Inflammatory macrophage treated with lipopolysaccharide for 1 hour (primary cell): ENCODE results near the gene PLA2G3.

ENCODE experiments used
- DNase-seq, 2 donors: peaks; one replicate each; pipeline ENCODE4 v3.0.0-alpha.2; 2020 to 2022

PLA2G3 gene, protein sequence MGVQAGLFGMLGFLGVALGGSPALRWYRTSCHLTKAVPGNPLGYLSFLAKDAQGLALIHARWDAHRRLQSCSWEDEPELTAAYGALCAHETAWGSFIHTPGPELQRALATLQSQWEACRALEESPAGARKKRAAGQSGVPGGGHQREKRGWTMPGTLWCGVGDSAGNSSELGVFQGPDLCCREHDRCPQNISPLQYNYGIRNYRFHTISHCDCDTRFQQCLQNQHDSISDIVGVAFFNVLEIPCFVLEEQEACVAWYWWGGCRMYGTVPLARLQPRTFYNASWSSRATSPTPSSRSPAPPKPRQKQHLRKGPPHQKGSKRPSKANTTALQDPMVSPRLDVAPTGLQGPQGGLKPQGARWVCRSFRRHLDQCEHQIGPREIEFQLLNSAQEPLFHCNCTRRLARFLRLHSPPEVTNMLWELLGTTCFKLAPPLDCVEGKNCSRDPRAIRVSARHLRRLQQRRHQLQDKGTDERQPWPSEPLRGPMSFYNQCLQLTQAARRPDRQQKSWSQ

DNA sequence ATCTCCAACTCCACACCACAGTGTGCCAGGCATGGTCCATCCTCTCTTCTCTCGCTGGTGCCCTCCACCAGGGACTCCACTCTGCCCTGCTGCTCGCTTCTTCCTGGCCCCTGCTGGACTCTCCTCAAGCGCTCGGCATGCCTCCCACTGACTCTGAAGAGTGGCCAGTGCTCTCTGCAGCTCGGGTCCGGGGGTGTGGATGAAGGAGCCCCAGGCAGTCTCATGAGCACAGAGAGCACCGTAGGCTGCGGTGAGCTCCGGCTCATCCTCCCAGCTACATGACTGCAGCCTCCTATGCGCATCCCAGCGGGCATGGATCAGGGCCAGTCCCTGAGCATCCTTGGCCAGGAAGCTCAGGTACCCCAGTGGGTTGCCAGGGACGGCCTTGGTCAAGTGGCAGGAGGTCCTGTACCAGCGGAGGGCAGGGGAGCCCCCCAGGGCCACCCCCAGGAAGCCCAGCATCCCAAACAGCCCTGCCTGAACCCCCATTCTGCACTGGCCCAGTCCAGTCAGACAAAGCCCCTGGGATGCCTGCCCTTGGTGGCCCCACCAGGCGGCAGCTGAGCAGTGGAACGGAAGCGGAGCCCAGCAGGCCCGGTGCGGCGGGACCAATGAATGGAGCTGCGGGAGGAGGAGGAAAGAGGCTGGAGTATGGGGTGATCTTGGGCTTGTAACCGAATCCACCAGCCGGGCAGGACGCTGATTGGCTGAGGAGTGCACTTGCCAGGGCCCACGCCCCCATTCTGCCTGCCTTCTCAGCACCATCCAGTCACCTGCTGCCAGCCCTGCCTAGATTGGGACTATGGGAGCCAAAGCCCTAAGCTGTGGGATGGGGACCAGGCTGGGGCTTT is at the start of gene PLA2G3:
PLA2G3 (minus strand) TSS at position 643 of the 851 bp plus-strand sequence; CDS start at position 489, 154 bp downstream.
- no peak for DNase-seq

DNA sequence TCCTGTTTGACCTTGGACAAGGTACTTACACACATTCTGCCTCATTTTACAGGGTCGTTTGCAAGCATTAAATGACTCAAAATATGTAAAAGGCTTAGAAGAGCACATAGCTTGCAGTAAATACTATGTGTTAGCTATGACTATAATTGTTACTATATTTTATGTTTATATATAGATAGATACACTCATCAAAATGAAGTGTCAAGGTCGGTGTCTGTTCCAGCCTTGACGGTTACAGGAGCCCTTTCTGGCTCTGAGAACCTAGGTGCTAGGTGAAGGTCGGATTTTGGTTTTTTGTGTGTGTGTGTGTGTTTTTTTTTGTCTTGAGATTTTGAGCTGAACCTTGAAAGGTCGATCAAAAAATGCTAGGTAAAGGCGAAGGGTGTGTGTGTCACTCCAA is 47.3 kb upstream of the PLA2G3 start:
- DNase-seq = no peak

DNA sequence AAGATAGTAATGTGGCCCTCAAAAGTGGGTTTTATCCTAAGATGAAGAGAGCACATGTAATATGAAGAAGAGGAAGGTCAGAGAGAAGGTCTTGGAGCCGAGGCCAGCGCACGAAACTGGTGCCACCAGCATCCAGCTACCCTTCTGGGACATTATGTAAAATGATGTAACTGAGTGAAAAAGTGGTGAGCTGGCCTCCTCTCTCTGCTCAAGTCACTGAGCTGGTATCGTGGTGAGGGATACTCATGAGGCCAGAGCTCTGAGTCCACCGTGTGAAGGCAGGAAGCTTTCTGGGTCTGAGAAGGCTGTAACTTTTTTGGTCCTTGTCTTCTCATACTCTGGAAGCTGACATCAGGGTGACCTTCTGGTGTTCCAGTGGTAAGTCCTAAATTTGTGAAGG is 44.7 kb upstream of the PLA2G3 start:
- DNase-seq = no peak

DNA sequence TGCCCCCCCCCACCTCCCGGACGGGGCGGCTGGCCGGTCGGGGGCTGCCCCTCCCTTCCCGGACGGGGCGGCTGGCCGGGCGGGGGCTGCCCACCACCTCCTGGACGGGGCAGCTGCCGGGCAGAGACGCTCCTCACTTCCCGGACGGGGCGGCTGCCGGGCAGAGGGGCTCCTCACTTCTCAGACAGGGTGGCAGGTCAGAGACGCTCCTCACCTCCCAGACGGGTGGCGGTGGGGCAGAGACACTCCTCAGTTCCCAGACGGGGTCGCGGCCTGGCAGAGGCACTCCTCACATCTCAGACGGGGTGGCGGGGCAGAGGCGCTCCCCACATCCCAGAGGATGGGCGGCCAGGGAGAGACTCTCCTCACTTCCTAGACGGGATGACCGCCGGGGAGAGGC is 43.7 kb upstream of the PLA2G3 start:
- no peak for DNase-seq

DNA sequence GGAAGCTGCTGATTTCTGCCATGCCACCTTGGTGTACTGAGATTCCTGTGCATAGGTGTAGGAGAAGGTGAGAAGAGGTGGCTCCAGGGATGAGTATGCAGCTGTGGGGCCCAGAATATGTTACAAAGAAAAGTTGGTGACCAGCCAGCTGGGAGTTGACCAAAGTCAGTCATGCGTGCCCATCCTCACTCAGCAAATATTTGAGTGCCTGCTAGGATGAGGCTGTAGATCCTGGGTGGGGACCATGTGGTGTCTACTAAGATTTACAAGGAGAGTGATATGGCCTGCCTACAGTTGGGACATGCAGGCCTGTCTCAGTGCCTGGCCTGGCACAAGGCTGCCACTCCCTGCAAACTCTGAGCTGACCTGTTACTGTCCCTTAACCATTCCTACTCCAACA is 39.0 kb upstream of the PLA2G3 start:
- no peak for DNase-seq

DNA sequence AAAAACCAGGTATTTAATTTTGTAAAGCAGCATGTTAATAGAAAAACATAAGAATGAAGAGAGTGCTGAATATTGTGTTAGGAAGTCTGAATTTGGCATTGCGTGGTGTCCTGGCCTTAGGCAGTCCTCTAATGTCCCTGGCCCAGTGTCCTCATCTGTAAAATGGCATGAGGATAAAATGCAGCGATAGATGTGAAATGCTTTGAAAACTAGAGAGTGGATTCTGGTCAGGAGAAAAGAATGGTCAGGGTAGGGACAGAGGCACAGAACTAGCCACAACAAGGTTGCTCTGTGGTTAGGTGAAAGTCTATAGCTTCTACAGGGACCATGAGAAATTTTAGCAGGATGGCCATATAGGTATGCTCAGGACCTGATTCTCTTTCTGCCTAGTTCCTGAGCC is 38.6 kb upstream of the PLA2G3 start:
- DNase-seq = no peak

DNA sequence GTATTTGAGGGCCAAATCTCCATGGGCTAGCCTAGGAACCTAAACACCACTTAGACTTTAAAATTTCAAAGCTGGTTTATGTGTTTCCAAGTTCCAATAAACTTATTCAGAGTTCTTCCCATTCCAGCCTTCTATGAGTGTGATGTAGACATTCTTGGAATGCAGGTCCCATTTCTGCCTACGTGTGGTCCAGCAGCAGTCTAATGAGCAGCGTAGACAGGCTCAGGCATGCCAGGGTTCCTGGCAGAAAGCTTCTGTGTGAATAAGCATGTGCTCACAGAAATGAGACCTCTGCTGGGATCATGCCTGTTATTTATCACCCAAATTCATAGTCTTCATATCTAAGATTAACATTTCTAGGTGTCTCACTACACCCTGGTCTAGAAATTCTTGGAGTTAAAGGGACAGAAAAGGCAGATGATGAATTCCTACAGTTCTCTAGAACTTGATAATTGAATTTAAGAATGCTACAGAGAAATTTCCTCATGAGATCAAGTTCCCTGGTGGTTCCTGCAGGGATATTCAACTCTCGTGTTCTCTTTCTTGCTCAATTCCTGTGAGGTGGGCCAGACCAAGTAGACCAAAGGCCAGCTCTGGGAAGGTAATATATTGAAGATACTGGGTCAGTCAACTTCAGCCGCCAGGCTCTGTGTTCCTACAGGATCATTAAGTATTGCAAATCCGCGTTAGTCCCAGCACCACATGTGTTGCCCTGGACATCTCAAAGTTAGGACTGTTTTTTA is 37.3 kb upstream of the PLA2G3 start:
- no peak for DNase-seq

DNA sequence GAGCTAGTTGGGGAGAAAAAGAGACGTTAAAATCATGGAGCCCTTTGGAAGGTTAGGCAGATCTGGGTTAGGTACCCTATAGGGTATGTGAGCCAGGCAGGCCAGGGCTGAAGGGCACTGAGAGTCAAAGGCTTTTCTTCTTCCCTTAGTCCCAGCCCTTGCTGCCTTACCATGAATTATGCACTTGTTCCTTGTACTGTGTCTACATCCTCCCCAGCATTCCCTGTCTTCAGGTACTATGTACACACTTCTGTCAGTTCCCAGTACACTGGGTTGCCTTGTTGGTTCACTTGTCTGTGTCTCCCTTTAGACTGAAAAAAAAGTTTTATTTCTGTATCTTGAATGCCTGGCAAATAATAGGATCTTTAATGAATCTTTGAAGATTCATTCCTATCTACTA is 36.6 kb upstream of the PLA2G3 start:
- DNase-seq = no peak

DNA sequence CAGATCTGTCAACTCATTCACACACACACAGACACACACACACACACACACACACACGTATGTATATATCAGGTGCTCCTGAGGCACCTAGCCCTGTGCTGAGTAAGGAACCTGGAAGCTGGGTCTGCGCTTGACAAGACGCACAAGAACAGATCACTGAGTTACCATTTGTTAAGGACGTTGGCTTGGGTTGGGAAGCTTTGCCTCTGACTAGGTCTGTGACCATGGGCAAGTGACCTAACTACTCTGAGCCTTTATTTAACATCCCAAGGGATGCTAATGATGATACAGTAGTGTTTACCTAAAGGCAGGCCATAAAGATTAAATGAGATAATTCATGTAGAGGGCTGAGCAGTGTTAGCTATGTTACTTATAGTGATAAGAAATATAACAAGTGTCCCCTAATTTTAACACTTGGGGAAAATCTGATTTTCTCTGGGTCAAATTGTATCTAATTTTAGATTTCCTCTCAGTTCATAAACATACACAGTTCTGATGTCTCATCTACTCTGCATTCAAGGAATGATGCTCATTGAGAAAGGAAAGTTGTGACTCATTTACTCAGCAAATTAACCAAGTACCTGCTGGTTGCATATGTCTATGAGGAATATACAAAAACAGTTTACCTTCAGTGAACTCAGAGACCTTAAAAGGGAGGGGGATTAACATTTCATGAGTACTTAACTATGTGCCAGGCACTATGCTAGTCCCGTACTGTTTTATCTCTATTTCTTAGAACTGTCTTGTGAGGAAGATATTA is 33.3 kb upstream of the PLA2G3 start:
- no peak for DNase-seq

DNA sequence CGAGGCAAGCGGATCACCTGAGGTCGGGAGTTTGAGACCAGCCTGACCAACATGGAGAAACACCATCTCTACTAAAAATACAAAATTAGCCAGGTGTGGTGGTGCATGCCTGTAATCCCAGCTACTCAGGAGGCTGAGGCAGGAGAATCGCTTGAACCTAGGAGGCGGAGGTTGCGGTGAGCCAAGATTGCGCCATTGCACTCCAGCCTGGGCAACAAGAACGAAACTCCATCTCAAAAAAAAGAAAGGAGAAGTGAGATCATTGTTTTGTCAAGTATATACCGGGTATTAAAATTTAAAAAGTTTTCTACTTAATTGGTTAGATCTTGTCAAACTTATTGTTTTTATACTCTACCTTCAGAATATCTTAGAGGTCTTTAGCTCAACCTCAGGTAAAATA is 31.4 kb upstream of the PLA2G3 start:
- peak; percentile 21 to 44 for DNase-seq

DNA sequence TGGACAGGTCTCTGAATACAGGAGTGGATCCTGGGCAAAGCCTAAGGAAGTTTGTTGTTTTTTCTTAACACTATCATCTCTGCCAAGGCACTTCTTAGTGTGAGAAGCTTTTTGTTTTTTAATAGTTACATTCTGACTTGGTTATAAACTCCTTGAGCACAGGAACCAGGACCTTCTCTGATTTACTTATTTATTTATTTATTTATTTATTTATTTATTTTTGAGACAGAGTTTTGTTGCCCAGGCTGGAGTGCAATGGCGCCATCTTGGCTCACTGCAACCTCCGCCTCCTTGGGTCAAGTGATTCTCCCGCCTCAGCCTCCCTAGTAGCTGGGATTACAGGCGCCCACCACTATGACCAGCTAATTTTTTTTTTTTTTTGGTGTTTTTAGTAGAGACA is 30.7 kb upstream of the PLA2G3 start:
- no peak for DNase-seq

DNA sequence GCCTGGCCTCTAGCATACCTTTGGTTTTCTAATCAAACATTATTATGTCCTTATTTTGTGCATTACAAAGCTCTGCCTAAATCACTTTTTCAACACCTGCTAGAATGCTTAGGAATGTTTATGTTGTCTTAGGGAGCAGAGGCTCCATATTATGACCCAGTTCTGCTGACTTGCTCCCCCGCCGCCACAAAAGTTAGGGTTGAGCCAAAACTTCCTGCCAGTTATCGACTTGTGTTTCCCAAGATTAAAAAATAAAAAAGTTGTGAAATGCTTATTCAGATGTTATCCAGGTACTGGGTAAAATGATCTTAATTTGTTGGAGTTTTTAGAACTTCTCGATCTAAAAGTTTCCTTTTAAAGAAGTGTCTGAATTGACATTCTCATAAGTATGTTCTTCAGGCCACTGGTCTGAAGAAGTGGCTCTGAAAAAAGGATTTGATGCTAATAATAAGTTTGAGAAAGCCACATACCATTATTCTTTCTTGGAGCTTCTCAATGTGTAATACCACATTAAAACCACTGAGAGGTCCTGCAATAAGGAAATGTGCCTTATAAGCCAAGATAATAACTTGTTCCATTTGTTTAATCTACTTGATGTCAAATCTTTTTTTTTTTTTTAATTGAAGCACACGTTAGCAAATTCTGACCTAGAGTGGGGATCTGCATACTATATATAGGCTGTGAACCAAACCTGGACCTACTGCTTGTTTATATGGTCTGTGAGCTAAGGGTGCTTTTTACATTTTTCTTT is 21.9 kb upstream of the PLA2G3 start:
- DNase-seq = no peak

DNA sequence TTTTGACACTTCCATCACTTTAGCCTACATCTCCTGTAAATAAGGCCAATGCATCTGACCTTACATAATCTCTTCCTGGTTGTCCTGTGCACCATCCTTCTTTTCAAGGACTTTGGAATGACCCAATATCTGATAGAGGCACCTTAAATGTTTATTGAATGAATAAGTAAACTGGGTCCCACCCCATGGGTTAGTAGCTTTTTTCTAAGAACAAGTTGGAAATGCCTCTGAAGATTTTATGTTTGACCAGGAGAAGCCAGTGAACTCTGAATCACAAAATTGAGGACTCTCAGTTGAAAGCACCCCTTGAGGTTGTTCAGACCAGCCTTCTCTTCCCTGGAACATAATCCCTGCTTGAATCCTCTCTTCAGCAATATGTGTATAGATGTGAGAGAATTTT is 21.1 kb upstream of the PLA2G3 start:
- no peak for DNase-seq

DNA sequence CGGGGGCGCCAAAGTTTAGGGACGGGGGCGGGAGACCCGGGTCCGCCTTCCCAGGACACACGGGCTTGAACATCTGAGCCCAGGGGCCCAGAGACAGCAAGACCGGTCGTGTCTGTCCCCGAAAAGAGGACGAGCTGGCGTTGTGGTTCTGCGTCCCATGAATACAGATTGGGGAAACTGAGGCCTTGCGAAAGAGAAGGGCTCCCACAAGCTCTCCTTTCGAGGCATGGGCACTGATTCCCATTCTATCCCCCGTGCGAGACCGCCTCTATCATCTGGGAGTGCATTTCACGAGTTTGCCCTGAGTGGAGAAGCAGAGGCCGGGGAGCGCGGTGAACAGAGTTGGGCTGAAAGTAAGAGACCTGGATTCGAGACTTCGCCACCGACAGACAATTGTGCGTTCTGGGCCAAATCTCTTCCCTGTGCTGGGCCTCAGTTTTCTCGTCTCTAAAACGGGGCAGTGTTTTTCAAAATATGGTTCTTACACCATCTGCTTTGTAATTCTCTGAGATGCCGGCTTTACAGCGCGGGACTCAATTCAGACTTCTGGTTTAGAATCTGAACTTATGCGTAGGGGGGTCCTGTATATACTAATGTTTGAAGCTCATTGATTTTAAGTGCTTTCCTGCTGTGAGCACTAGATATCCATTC is 20.1 kb upstream of the PLA2G3 start:
- DNase-seq = peak; percentile 11 to 33

DNA sequence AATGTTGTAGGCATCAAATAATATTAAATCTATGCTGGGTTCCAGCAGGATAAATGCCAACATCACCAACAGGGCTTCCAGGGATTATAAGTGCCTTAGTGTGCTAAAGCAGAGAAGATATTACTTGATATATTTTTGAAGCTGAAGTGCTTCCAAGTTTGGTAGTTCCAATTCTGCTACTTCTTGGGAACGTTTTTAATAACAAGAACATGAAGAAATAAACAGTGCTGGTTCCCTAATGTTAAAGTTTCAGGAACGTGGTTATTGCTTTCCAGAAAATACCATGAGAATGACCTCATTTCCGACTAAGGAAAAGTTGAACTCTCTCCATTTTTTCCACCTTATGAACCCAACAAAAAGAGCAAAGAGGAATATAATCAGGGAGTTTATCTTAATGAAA is 15.1 kb upstream of the PLA2G3 start:
- no peak for DNase-seq

DNA sequence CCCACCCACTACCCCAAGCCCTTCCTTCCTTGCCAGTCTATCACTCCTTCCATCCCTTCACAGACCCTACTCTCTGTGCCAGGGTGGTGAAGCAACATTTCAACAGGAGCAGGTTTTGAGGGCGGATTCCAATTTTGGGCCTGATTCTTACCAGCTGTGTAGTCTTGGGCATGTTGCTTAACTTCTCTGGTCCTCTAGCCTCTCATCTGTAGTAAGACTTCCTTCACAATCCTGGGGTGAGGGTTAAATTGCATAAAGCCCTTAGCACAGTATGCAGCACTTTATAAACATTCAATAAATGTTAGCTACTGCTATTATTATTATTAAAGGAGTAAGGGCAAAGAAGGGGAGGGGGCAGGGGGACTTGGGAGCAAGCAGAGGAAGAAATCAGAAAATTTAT is 14.7 kb upstream of the PLA2G3 start:
- DNase-seq = no peak

DNA sequence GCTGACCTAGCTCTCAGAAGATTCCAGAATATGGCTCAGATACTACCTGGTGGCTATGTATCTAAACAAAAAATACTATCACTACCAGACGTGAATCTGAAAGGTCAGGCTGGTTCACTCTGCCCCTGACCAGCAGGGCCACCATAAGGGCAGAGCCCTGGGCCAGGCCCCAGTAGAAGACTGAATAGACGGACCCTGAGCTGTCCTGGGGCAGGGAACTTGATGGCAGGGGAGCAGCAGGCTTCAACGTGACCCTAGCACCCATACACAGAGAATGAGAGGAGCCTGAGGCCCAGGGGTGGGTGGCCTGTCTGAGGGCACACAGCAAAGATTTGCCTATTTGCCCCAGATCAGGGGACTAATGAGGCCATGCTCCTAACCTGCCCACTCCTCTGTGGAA is 13.0 kb upstream of the PLA2G3 start:
- no peak for DNase-seq

DNA sequence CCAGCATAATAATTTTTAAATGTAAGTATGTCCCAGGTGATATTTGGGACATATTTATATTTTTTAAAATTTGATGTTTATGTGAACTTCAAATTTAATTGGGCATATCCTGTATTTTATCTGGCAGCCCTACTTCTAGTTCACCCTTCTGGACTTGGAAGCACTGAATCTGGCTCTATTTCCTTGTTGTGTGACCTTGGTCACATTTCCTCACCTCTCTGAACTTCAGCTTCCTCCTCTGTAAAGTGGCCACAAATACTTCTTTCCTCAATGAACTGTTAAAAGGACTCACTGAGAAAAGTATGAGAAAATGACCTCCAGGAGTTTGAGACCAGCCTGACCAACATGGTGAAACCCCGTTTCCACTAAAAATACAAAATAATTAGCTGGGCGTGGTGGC is 11.6 kb upstream of the PLA2G3 start:
- no peak for DNase-seq

DNA sequence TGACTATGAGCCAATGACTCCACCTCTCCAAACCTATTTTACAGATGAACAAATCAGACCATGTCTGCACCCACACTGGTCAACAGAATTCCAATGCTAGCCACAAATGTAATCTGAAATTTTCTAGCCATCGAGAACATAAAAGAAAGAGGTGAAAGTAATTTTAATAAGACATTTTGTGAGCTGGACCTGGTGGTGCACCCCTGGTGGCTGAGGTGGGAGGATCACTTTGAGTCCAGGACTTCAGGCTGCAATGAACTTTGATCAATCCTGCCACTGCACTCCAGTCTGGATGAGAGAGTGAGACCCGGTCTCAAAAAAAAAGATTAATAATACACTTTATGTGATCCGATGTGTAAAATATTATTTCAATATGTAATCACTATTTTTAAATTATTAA is 10.3 kb upstream of the PLA2G3 start:
- DNase-seq = no peak

DNA sequence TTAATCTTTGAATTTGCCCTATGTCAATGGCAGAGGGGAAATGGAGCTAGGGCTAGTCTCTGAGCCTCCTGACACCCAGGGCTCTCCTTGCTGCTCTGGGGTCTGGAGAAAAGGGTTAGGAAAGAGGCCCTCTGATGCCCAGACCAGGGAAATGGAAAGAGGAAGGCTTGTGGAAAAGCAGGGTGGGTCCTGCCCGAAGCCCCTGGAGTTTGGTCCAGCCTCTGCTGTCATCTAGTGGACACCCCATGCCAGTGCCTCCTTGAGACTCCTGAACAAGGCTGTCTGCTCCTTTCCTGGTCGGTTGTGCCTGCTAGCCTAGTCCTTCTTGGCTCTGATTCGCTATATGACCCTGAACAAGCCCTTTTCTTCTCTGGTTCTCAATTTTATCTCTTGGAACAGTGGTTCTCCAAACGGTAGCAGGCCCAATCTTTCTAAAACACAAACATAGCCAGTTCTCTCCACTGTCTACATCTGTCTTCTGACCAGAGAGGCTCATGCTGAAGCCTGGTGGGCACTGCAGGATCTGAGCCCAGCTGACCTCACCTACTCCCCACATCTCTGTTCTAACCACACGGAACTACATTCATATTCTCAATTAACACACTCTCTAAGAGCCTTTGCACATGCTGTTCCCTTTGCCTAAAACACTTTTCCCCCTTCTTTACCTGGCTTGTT is 8.8 kb upstream of the PLA2G3 start:
- peak; percentile 38 to 57 for DNase-seq

DNA sequence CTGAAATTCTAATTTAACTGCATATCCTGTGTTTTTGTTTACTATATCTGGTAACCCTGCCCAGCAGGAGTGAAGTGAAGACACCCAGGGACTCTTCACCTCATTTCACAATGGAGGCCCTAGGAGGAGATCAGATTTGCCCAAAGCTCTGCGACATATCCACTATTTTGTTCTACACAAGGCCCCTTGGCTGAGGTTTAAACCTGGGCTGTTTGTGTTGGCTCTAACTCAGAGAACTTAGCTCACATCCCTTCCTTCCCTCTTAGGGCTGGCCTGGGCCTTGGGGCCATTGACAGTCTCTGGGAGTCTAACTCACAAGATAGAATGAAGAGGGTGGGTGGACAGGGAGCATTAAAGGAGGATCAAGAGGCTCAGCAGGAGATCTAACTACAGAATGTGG is 8.2 kb upstream of the PLA2G3 start:
- DNase-seq = no peak
